ENCODE data around the gene ANKRA2.

DNA sequence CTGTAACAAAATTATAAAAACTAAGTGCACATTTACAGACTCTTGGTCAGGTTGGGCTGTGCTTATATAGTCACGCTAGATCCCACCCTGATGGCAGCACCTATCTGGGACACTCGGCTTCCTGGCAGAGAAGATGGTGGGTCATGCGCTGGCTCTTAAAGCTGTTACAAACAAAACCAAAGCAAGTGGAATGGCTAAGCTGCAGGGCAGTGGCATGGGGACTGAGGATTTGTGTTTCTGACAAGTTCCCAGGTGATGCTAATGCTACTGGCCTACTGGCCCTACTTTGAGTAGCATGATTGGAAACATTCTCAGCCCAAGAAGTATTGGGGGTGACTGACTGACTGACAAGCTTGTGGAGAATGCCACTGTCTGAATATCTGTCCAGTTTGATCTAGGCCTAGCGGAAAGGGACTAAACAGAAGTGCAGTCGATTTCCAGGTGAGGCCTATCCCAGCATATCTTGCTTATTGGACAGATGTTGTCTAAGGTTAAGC lies 58.9 kb downstream of the ANKRA2 start:
- TF ChIP-seq, protein P1, sequence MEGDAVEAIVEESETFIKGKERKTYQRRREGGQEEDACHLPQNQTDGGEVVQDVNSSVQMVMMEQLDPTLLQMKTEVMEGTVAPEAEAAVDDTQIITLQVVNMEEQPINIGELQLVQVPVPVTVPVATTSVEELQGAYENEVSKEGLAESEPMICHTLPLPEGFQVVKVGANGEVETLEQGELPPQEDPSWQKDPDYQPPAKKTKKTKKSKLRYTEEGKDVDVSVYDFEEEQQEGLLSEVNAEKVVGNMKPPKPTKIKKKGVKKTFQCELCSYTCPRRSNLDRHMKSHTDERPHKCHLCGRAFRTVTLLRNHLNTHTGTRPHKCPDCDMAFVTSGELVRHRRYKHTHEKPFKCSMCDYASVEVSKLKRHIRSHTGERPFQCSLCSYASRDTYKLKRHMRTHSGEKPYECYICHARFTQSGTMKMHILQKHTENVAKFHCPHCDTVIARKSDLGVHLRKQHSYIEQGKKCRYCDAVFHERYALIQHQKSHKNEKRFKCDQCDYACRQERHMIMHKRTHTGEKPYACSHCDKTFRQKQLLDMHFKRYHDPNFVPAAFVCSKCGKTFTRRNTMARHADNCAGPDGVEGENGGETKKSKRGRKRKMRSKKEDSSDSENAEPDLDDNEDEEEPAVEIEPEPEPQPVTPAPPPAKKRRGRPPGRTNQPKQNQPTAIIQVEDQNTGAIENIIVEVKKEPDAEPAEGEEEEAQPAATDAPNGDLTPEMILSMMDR (IDR thresholded peaks at IDR 0.05; ENCODE audit: poor library complexity): no peak
- TF ChIP-seq EZH2 (IDR thresholded peaks at IDR 0.05; ENCODE audit: borderline replicate concordance) (no peak), EZH2phosphoT487 (IDR thresholded peaks at IDR 0.05; ENCODE audit: low read depth, severe bottlenecking, unreplicated experiment) (no peak)
